ENCODE data around the gene ATG2B. TPM values are rescaled to one million over a fixed set of nuclear protein-coding genes. Genes with fewer than 3 reads are reported as not detected.

Gene ATG2B
- total RNA-seq, 4 donors from 2014 or later, result 26.1 to 30.8 (median 28.2) TPM

DNA sequence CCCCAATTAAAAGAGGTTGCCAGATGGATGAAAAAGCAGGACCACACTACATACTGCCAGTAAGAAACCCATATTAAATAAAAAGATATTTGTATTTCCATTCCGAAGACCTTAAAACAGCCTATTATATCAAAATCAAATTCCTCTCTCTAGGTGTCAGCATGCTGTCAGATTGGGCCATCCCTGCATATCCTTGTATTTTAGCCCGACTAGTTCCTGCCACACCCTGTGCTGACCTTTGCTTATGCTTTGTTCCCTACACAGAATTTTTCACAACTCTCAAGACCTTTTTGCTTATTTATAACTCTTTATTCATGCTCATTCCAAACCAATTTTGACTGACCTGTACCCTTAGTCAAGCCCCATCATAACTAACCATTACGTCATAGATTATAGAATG, 13.0 kb upstream of the ATG2B start:
- TF ChIP-seq, protein P1, sequence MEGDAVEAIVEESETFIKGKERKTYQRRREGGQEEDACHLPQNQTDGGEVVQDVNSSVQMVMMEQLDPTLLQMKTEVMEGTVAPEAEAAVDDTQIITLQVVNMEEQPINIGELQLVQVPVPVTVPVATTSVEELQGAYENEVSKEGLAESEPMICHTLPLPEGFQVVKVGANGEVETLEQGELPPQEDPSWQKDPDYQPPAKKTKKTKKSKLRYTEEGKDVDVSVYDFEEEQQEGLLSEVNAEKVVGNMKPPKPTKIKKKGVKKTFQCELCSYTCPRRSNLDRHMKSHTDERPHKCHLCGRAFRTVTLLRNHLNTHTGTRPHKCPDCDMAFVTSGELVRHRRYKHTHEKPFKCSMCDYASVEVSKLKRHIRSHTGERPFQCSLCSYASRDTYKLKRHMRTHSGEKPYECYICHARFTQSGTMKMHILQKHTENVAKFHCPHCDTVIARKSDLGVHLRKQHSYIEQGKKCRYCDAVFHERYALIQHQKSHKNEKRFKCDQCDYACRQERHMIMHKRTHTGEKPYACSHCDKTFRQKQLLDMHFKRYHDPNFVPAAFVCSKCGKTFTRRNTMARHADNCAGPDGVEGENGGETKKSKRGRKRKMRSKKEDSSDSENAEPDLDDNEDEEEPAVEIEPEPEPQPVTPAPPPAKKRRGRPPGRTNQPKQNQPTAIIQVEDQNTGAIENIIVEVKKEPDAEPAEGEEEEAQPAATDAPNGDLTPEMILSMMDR (IDR thresholded peaks at IDR 0.05; ENCODE audit: low read depth), result no peak

DNA sequence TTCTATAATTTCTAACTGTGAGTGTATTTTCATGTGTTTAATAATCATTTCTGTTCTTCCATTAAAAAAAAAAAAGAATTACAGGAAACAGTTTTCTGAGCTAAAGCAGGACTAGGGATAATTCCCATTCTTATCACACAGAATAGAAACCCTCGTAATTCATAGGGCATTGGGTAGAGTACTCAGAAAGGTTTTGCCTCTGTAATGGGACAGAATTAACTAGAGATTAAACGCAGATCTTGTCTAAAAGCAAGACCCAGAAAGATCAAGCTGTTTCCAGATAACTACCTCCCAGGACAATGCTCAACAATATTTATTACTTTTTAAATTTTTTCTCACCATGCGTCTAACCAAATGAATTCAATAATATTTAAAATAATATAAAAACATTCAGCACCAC, 10.4 kb upstream of the ATG2B start:
- TF ChIP-seq, protein P1 (IDR thresholded peaks at IDR 0.05; ENCODE audit: low read depth), result no peak

DNA sequence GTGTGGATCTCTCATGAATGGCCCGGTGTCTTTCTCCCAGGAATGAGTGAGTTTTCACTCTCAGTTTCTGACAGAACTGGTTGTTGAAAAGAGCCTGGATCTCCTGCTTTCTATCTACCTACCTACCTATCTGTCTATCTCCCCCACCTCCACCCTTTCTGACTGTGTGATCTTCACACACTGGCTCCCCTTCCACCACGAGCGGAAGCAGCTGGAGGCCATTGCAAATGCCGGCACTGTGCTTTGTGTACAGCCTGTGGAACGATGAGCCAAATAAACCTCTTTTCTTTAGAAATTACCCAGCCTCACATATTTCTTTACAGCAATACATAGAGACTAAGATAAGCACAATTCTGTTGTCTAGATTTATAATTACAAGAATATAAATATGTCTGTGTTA, 7.4 kb upstream of the ATG2B start:
- TF ChIP-seq, protein P1 (IDR thresholded peaks at IDR 0.05; ENCODE audit: low read depth), result no peak

DNA sequence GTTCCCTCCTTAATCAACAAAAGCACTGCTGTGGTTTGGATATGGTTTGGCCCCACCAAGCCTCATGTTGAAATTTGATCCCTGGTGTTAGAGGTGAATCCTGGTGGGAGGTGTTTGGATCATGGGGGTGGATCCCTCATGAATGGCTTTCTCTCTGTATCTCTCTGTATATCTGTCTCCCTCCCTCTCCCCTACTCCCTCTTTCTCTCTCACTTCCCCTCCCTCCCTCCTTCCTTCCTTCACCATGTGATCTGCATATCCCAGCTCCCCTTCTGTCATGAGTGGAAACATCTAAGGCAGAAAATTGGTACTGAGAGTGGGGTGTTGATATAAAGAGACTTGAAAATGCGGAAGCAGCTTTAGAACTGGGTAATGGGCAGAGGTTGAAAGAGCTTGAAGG, 5.4 kb upstream of the ATG2B start:
- TF ChIP-seq, protein P1 (IDR thresholded peaks at IDR 0.05; ENCODE audit: low read depth), result no peak

DNA sequence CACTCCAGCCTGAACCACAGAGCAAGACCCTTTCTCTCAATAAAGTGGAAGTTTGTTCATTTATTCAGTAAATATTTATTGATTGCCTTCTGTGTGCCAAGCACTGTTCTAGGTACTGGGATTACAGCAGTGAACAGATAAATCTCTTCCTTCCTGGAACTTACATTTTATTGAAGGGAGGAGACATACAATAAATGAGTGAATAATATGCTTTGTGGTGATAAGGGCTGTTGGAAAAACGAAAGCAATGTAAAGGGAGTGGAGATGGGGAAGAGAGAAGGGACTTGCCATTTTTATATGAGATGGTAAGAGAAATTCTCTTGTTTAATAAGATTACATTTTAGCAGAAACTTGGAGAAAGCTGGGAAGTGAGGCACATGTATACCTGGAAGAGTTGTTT, 1.8 kb upstream of the ATG2B start:
- TF ChIP-seq, protein P1 (IDR thresholded peaks at IDR 0.05; ENCODE audit: low read depth), result no peak

DNA sequence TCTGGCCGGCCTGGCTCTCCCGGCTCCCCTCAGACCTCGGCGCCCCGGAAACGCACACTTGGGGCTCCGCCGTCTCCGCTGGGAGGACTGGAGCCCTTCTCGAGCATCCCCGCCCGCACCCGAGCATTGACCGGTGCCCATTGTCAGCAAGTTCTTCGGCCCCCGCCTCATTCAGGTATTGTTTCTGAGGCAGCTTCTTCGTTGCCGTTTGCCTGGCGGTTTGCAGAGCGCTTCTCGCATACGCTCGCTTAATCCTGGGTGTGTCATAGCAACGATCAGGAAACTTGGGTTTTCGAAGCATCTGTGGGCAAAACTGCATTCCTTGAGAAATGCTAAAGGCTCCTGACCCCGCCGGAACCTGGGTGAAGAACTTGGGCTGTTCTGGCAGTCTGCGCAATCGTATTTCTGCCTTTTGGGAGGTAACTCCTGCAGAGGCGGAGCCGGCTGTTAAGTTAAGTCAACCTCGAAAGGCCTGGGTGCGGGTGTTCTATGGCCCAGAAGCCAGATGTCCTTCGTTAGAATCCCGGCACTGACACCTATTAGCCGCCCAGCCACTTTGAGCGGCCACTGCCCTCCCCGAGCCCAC, 703 bp upstream of the ATG2B start:
- TF ChIP-seq, protein P1 (IDR thresholded peaks at IDR 0.05; ENCODE audit: low read depth), result no peak

DNA sequence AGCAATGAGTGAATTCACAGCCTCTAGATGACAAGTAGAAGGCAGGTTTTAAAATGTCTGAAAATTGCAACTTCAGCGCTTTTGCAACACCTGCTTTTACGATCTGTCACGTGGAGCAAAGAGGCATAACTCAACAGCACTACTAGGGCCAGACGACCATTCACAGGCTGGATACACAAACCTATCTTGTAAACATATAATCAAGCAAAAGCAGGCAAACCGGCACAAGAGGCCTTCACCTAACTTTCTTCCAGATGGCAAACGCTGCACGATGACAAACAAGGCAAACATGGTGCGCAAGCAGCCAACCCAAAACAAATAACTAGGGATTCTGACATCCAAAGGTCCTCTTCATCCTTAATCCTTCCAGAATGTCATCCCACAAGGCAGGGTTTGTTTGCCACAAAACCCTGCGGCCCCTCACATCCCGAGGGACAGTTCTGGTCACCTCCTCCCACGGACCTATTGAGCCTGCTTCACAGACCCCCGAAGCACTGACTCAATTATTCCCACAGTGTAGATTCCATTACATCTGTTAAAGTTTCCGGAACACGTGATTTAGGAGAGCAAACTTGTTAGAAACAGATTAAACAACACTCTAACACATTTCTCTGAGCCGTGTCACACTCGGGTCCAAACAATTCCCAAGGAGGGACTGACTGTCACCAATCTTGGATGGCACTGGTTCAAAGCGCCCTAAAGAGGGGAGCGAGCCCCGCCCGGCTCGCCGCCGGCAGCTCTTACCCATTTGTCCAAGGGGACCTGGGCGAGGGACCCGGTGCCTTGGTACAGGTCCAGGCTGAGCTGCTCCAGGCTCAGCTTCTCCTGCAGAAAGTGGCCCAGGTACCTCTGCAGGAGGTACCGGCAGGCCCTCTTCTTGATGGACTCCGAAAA, 823 bp downstream of the ATG2B start:
- TF ChIP-seq, protein P1 (IDR thresholded peaks at IDR 0.05; ENCODE audit: low read depth), result no peak
